NCI-H1694 (cell line): ENCODE results near the gene GLB1L.
A peak's percentile ranks its signal among the peaks of the same experiment; 100 is the strongest.
"Not testable (repeated sequence)": the region's sequence is repeated elsewhere in the genome, so short reads cannot be mapped to it uniquely, and the experiment has no call there.

ENCODE experiments used
- DNase-seq: peaks from one replicate; lab custom pipeline; 2025; lab: John Stamatoyannopoulos, UW

Gene GLB1L

GRCh38 chr2:219245148-219245898, at the start of gene GLB1L, which contains the start of gene STK16:
Gene GLB1L, minus strand, starts transcription at chr2:219245444. Its CDS starts 1,871 bp downstream, at chr2:219243573.
Gene STK16, plus strand, starts transcription at chr2:219245479. Its CDS starts 521 bp downstream, at chr2:219246000.
- peak; percentile 26 for DNase-seq

DNA sequence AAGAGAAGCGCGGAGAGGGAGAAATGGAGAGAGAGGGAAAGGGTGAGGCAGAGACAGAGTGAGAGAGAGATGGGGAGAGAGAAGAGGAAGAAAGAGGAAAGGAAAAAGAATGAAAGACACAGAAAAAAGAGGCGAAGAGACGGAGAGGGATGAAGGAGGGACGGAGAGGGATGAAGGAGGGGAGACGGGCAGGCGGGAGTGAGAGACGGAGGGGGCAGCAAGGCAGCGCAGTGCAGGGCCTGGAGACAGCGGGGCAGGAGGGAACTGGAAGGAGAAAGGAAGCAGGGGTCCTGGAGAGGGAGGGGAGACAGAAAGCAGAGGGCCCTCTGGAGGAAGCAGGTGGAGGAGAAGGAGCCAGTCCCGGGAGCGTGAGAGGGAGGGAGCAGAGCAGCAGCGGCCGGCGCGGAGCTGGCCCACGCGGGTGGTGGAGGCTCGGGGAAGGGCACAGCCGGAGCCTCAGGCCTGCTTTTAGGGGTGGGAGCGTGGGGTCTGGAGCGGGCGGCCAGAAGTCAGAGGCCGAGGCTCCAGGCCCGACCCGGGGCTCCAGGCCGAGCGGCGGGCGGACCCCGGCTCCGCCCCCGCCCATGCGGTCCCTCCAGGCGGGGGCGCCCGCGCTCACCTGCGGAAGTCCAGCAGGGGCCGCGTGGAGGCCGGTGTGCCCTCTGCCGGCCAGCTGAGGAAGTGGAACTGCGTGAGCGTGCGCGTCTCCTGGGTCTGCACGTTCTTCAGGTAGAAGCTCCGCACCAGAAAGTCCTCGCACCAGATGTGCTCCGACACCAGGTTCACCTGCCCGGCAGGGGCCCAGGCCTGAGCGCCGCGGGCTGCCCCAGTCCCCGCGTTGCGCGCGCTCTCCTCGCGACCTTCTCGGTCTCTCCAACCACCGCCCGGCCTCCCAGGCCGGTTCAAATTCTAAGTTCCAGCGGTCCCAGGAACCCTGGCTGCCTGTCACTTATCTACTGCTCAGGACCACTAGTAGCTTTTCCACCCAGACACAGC, 49.4 kb upstream of the GLB1L start:
- DNase-seq: peak; percentile 54

DNA sequence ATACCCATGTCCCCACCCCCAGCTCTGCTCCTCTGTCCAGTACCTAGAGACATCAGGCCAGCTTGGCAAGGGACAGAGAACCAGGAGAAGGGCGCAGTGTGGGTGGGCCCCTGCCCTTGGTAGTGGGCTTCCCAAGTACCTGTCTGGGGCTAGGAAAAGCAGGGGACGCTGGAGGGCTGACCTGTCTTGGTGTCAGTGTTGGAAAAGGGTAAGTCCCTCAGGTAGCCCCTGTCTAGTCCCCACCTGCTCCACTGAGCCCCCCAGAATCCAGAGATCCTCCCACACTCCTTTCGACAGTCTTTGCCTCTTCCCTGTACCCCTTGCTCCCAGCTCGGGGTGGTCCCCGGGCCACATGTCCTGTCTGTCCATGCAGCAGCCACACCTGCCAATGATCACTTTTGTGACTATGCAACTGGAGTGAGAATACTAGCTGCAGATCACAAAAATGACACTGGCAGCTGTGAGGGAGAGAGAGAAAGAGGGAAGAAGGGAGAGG, 48.5 kb upstream of the GLB1L start:
- DNase-seq: no peak

GRCh38 chr2:219292616-219293015, 47.4 kb upstream of the GLB1L start:
- DNase-seq: no peak

DNA sequence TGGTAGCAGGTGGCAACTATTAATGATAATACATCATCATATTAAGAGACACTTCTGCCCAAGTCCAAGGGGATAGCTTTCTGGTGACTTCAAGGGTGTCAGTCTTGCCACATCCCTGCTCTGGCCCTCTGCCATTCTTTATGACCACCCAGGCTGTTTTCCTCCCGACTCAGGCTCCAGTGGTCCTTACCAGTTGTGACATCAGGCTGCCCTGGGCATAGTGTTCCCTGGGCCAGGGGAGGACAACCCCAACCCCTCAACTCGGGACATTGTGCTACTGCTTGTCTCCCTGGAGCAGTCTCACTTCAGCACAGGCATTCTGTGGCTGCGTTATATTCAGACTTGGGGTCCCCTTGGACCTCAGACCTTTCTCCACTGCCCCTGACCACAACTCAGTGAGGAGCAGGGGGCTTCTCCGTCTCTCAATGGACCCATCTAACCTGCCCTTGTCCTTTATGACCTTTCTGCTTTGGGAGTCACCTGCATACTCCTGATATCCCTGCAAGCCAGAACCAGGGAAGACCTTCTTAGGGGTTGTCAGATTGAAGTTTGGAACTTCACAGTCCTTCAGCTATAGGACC, 46.8 kb upstream of the GLB1L start:
- no peak for DNase-seq

DNA sequence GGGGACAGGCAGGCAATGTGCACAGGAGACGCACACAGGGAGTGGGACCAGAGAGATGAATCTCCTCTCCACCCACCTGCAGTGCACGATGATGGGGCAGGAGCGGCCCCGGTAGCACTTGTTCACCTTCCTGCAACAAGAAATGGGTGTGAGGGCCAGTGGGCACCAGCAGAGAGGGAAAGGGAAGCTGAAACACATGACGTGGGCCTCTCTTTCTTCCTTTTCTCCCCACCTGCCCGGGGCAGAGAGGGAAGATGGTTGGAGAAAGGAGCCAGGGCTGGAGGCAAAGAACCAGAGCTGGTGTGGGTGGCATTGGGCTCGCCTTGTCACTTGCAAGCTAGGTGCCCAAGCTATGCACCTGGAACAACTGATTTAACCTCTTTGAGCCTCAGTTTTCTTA, 46.1 kb upstream of the GLB1L start:
- no peak for DNase-seq

DNA sequence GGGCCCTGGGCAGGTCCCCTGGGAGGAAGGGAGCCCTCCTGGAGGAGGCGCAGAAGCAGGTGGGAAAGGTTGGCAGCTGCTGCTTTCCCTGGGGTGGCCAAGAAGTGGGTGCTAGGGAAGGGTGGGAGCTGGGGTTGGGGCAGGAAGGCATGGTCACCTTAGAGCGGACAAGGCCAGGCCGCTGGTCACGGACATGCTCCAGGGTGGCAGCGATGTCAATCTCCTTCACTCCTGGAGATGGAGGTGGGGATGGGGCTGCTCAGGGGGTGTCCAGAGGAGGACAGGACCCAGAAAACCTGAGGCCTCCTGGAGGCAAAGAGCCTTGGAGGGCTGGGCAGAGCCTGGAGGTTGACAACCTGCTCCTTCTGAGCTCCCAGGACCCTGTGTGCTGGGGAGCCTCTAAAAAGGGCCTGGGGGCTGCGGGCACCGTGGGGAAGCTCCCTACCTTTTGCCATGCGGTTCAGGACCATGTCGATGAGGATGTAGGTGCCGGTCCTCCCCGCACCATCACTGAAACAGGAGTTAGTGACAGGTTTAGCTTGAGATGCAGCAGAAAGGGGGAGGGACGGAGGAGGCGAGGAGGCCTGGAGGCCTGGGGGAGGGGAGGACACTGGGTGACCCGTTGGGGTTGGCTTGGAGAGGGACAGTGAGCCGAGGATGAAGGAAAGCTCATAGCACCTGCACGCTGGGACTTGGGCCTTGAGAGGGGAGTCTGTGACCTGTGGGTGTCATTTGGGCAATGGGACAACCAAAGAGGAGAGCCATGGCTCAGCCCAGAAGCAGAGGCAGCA, 45.3 kb upstream of the GLB1L start:
- no peak for DNase-seq

DNA sequence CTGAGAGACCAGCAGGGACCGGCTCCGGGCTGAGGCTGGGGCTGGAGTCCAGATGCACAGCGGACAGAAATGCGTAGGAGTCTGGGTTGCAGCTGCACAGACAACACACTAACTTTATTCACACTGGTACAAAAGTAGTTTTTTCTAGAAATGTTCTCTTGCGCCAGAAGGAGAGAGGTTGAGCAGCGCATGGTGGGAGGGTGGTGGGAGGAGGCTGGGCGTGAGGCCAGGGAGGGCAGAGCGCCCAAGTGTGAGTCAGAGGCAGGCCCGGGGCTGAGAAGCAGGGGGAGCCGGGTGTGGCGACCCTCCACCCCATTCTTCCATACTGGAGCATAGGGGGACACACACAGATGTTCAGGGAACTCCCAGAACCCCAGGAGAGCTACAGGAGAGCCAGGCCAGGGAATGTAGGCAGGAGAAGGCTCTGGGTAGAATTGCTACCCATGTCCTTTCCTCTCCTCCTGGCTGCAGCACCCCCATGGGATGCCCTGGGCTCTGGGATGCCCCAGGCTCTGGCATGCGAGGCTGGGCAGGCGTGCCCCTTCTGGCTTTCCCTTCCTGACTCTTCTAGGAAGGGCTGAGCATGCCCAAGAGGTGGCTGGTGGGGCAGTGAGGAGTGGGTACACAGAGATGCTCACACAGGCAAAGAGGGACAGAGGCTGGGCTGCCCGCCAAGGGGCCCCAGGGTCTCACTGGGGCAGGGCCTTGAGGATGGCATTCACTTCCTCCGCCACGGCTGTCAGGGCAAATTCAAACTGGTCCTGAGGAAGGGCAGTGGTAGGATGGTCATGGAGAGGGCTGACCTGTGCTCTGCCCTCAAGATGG, 44.5 kb upstream of the GLB1L start:
- DNase-seq: peak; percentile 83

DNA sequence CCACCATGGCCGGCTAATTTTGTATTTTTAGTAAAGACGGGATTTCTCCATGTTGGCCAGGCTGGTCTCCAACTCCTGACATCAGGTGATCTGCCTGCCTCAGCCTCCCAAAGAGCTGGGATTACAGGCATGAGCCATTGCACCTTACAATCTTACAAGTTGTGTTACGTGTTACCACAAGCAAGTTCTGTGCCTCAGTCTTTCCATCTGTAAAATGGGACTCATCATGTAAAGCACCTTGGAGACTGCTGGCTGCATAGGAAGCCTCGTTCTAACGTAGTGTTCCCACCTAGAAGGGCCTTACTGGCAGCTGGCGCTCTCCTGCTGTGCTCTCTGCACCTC, 43.9 kb upstream of the GLB1L start:
- DNase-seq: no peak

DNA sequence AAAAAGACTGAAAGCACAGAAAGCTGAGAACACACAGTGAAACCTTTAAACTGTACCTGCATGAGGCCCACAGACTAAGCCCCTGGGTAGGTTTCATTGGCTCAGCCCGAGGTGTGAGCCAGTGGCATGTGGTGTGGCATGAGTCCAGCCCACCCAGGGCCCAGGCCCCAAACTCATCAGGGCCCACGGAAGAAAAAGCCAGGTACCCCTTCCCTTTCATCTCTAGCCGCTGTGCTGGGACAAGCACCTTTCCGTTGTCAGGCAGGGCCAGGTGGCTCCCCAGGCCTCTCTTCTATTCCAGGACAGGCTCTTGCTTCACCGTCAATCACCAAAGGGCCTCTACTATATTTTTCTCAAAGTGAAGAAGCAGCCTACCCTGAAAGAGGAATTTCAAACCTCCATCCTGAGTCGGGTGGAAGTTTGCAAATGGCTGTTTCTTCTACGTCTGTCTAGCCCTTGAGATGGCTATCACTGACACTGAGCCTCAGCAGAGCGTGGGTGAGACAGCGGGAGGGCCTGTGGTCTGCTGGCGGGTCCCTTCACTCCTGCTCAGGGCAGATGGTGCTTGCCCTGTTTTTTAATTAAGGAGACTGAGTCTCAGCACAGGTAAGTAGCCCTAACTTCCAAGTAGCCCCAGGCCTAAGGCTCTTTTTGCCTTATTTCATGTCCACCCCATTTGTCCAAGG, 42.5 kb upstream of the GLB1L start:
- DNase-seq: no peak

GRCh38 chr2:219287116-219287440, 41.8 kb upstream of the GLB1L start:
- DNase-seq: not testable (repeated sequence)

DNA sequence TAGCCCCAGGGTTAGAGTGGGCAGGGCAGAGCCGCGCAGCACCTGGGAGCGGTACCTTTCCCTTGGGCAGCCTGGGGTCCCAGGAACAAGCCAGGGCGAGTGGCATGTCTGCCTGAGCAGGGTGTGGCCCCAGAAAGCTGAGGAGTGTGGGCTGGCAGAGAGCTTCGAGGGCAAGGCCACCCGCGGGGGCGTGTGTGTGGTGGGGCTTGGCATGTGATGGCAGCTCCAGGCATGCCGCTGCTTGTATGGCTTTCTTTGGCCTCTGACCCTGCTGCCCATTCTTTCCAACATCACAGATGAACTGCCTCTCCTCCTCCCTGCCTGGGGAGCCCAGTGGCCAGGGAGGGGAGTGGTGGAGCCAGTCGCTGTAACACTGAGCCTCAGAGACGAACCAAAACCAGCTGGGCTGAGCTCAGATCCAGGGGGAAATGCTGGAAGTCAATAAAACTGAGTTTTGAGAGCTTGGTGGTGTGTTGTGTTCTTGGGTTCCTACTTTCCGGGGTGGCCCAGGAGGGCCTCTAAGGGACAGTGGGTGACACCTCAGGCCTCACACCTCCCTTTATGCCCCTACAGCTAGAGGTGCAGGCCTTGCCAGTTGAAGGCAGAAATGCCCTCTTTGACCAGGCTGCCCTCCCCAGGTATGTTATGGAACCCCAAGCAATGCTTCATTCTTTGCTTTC, 41.3 kb upstream of the GLB1L start:
- no peak for DNase-seq

DNA sequence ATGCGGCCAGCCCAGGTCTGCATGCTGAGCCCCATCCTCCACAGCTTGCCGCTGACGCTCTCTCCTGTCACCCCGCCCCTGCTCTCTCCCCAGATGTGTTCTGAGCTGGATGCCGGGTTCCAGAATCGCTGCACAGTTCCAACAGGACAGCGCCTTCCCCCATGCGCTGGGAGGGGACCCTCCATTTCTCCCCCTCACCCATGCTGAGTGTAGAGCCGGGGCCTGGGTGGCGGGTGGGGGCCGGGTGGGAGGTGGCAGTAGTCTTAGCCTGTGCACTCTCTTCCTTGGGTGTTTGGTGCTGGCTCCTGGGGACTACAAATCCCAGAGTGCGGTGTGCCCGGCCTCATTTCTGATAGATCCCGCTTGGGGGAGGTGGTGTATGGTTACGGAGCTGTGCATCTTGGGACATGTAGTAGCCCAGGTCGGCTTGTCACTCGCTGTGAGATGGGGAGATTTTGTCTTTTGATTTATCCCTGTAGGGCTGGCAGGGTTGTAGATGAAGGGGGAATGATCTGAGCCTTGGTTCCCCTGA, 40.7 kb upstream of the GLB1L start:
- DNase-seq: no peak

DNA sequence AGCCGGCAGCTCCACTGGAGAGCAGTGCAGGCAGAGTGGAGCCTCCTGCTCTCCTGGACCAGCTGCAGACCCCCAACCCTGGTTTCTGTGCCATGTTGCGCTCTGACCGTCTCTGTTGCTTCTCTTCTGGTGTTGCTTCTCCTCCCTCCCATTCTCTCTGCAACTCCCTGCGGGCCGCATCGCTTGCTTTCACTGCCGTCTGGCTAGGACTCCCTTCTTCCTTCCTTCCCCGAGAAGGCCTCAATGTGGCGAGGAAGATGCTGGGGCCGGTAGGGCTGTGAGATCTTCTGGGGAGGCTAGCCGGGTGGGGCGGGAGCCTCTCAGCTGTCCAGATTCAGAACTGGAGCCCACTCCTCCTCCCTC, 40.1 kb upstream of the GLB1L start:
- DNase-seq: no peak

GRCh38 chr2:219284501-219285372, 39.5 kb upstream of the GLB1L start:
- no peak for DNase-seq

- no peak for DNase-seq
These were observed 37.8 kb upstream of the GLB1L start for GRCh38 chr2:219282943-219283581.

DNA sequence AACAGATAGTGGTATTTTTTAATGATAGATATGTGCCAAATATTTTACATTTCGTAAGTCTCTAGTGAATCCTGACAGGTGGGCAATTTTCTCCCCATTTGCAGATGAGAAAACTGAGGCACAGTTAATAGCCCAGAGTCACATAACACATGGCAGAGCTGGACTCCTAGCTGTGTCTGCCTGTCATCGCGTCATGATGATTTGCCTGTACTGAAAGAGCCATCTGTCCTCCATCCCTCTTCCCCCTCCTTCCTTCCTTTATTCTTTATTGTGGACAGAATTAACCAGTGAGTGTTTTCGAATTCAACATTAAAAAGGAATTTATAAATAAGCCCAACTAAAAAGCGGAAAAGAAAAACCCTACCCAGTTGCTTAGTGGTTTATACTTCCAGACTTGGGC, 37.1 kb upstream of the GLB1L start:
- no peak for DNase-seq

- no peak for DNase-seq
These were observed 36.3 kb upstream of the GLB1L start for GRCh38 chr2:219281588-219281987.
